ENCODE measurements around the gene FAM78A. TPM values are rescaled to one million over a fixed set of nuclear protein-coding genes. Genes with fewer than 3 reads are reported as not detected.

The FAM78A gene
- total RNA-seq, 1 experiment from 2014 or later: 0.07 TPM

GRCh38 chr9:131303381-131304321 lies 27.3 kb upstream of the FAM78A start:
- H3K79me2 ChIP-seq (ENCODE audit: low read length): no peaks in the 10 kb centered on the region
- CTCF ChIA-PET: interaction anchor here (0.6 kb wide), 1 partner anchor 31 kb away, joined by 5 read pairs; no protein-coding TSS in a partner anchor
- no peaks in the 10 kb centered on the region for H4K20me1 ChIP-seq (ENCODE audit: low read length)
- POLR2A ChIA-PET (ENCODE audit: unreplicated experiment): no interaction called here
- no peak overlapping the region for H3K9ac ChIP-seq (ENCODE audit: low read length)
- no peak overlapping the region for H3K4me3 ChIP-seq (ENCODE audit: low read length)
- no TSS peak for BruUV-seq (replicated peaks)
- no peaks in the 10 kb centered on the region for H3K4me1 ChIP-seq (ENCODE audit: insufficient read depth, low read length)
- no peaks in the 10 kb centered on the region for H3K27me3 ChIP-seq (ENCODE audit: low read length)
- no peak overlapping the region for H2AFZ ChIP-seq (ENCODE audit: low read length)
- no peaks in the 10 kb centered on the region for H3K9me2 ChIP-seq (replicated peaks; ENCODE audit: low read length)
- no peaks in the 10 kb centered on the region for H3K36me3 ChIP-seq (ENCODE audit: low read depth, low read length)
- H3F3A ChIP-seq (ENCODE audit: low read length, unreplicated experiment): no peaks in the 10 kb centered on the region
- no peak overlapping the region for H3K27ac ChIP-seq (ENCODE audit: low read length)
- no peaks in the 10 kb centered on the region for H3K9me3 ChIP-seq (ENCODE audit: low read length)
- TF ChIP-seq EZH2phosphoT487 (IDR thresholded peaks at IDR 0.05; ENCODE audit: borderline replicate concordance, low read length) (no peak), EZH2 (IDR thresholded peaks at IDR 0.05; ENCODE audit: low read length, unreplicated experiment) (no peak), CTCF (conservative IDR thresholded peaks at IDR 0.05; ENCODE audit: low read depth, low read length) (no peak)
- DNase-seq (no peak), ATAC-seq (no peak)
- intact Hi-C loops (cut with micrococcal nuclease): no loop called here
- no peak overlapping the region for H3K4me2 ChIP-seq (ENCODE audit: low read length)

GRCh38 chr9:131302244-131303075 lies 26.1 kb upstream of the FAM78A start:
- Histone ChIP-seq H3K36me3 (ENCODE audit: low read depth, low read length) (no peaks in the 10 kb centered on the region), H4K20me1 (ENCODE audit: low read length) (no peaks in the 10 kb centered on the region), H3K9me2 (replicated peaks; ENCODE audit: low read length) (no peaks in the 10 kb centered on the region), H3K4me2 (ENCODE audit: low read length) (no peak overlapping the region), H3K4me1 (ENCODE audit: insufficient read depth, low read length) (no peaks in the 10 kb centered on the region), H3K9ac (ENCODE audit: low read length) (no peak overlapping the region), H3F3A (ENCODE audit: low read length, unreplicated experiment) (no peaks in the 10 kb centered on the region), H2AFZ (ENCODE audit: low read length) (no peak overlapping the region), H3K9me3 (ENCODE audit: low read length) (no peaks in the 10 kb centered on the region), H3K79me2 (ENCODE audit: low read length) (no peaks in the 10 kb centered on the region), H3K27ac (ENCODE audit: low read length) (no peak overlapping the region), H3K27me3 (ENCODE audit: low read length) (no peaks in the 10 kb centered on the region), H3K4me3 (ENCODE audit: low read length) (no peak overlapping the region)
- POLR2A ChIA-PET (ENCODE audit: unreplicated experiment): no interaction called here
- no peak for TF ChIP-seq EZH2phosphoT487 (IDR thresholded peaks at IDR 0.05; ENCODE audit: borderline replicate concordance, low read length)
- no peak for TF ChIP-seq EZH2 (IDR thresholded peaks at IDR 0.05; ENCODE audit: low read length, unreplicated experiment)
- TF ChIP-seq CTCF (conservative IDR thresholded peaks at IDR 0.05; ENCODE audit: low read depth, low read length): no peak
- ATAC-seq (no peak; the same call in 1 of the 2 replicates), DNase-seq (no peak)
- BruUV-seq (replicated peaks): no TSS peak
- intact Hi-C loops (cut with micrococcal nuclease): no loop called here
- CTCF ChIA-PET: interaction anchor here (0.7 kb wide), 1 partner anchor 48 kb away, joined by 5 read pairs; no protein-coding TSS in a partner anchor
